Ramos (cell line): ENCODE measurements around the gene NXF3.
"Not testable (repeated sequence)": the region's sequence is repeated elsewhere in the genome, so short reads cannot be mapped to it uniquely, and the experiment has no call there.

Experiments used
- in situ Hi-C: fragments of 300-500 bp; cut with MboI; formaldehyde crosslinking; loops from one replicate; pipeline ENCODE4 v1.14.3; 2022; ENCODE audit warnings: low sequenced_read_pairs; ENCODE audit not compliant: unreplicated experiment

NXF3 gene

DNA sequence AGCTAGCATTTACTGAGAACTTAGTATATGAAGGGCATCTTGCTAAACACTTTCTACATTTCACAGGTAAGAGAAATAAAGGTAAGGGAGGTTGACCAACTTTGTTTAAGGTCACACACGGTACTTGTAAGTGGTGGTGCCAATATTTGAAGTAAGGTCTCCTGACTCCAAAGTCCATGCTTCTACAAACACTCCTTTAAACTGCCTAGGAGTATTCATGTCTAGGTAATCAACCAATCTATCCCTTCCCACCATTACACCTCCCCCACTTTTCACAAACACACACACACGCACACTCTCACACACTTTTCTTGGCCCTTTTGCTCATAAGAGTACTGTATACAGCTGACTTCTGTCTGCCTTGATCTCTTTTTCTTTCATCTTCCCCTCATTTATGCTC is 36.0 kb downstream of the NXF3 start:
- in situ Hi-C loops = no loop called here

DNA sequence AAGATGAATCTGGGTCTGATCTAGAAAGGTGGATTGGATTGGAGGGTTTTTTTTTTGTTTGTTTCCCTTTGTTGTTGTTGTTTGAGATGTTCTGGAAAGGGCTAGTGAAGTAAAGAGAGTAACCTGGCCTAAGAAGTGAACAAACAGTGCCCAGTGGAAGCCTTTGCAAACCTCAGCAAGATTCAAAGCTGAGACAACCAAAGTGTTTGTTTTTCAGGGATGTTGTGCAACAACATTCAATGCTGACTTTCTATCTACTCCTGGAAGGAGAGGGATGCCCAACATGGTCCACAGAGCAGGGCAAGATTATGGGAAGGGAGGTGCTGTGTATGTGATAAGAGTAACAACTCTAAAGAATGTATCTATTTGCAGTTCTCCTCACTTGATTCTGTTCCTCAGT is 40.3 kb downstream of the NXF3 start:
- in situ Hi-C loops = no loop called here

DNA sequence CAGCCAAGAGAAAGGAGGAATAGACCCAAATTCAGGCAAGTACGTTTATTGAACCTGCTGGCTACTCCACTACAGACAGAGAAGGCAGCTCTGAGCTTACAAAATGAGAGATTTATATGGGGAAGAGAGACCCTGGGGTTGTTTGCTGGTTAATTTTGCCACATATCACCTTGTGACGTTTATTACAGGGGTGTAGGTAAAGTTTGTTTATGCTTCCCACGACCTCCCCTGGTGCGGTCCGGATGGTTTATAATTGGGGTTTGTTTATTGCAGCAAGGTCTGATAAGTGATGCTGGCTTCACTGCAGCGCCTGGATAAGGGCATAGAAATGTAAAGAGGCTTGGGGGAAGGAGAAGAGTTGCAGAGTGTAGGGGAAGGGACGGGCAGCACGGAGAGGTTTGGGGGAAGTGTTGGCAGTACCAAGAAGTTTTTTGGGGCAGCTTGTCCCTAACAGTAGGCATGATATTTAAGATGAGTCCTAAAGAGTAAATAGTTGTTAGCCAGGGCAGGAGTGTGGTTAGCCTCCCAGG is 41.6 kb downstream of the NXF3 start:
- in situ Hi-C loops = no loop called here

DNA sequence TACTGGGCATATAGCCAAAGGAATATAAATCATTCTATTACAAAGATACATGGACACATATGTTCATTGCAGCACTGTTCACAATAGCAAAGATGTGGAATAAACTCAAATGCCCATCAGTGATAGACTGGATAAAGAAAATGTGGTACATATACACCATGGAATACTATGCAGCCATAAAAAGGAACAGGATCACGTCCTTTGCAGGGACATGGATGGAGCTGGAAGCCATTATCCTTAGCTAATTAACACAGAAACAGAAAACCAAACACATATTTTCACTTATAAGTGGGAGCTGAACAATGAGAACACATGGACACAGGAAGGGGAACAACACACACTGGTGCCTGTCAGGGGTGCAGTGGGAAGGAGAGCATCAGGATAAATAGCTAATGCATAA is 59.6 kb downstream of the NXF3 start:
- in situ Hi-C loops = not testable (repeated sequence)
